HG03558 (cell line): ENCODE data around the gene ULK4.
"Not testable (repeated sequence)": the region's sequence is repeated elsewhere in the genome, so short reads cannot be mapped to it uniquely, and the experiment has no call there.

Experiments used
- ATAC-seq: cut with Tn5 transposase; IDR thresholded peaks from one replicate; pipeline ENCODE4 v1.9.1; 2021; ENCODE audit warnings: moderate number of reproducible peaks; ENCODE audit not compliant: unreplicated experiment; ENCODE audit errors: extremely low read depth

The ULK4 gene

DNA sequence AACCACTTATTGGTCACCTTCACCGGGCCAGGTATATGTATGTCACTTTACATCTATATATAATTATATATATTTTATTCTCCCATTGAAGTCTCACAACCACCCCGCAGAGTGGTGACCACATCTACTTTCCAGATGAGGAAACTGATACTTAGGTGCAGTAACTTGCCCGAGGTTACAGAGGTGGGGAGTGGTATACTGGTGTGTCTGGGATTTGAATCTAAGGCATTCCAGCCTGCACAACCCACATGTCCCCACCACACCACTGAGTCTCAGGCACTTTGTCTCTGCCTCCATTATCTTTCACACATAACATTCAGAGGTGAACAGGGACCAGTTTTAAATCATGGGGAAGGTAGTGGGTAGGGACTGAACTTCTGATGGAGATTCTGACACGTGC lies 501.2 kb downstream of the ULK4 start:
- no peak for ATAC-seq

DNA sequence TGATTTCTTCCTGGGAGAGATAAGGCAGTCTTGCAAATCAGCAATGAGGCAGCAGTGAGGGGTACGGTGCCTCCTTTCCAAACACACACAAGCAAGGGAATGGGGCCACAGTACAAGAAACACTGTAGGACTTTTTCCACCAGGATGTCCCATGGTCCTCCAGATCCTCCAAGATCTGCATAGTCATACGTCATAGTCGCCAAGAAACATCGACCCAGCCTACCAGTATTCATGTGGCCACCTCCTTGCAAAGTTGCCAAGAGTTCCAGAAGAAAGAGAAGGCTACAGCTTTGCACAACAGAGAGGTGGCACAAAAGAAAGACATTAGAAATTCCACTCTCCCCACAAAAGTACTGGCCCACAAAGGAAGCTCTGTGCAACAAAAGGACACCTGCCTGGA lies 504.7 kb downstream of the ULK4 start:
- ATAC-seq: no peak

DNA sequence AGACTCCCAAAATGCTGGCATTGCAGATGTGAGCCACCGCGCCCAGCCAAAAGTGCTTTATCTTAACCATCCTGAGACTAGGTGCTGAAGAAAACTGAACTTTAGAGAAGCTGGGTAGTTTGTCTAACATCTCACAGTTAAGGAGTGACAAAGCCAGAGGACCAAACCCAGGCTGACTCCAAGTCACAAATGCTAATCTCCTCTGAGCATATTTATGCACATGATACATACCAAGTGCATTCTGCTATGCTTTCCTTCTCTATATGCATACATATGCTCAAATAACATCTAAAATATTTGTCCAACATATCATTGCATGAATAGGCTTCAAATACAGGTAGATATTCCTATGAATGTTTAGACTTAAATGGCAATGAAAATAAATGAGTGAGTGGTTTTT lies 505.7 kb downstream of the ULK4 start:
- ATAC-seq: no peak

DNA sequence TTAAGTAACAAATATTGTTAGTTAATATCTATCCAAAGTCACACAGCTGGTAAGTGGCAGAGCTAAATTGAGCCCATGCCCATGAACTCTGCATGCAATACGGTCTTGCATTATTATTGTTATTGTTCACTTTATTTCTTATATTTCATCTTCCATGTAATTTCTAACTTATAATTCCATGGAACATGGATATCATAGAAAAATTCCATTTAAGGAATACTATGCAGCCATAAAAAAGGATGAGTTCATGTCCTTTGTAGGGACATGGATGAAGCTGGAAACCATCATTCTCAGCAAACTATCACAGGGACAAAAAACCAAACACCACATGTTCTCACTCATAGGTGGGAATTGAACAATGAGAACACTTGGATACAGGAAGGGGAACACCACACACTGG lies 508.3 kb downstream of the ULK4 start:
- not testable (repeated sequence) for ATAC-seq

DNA sequence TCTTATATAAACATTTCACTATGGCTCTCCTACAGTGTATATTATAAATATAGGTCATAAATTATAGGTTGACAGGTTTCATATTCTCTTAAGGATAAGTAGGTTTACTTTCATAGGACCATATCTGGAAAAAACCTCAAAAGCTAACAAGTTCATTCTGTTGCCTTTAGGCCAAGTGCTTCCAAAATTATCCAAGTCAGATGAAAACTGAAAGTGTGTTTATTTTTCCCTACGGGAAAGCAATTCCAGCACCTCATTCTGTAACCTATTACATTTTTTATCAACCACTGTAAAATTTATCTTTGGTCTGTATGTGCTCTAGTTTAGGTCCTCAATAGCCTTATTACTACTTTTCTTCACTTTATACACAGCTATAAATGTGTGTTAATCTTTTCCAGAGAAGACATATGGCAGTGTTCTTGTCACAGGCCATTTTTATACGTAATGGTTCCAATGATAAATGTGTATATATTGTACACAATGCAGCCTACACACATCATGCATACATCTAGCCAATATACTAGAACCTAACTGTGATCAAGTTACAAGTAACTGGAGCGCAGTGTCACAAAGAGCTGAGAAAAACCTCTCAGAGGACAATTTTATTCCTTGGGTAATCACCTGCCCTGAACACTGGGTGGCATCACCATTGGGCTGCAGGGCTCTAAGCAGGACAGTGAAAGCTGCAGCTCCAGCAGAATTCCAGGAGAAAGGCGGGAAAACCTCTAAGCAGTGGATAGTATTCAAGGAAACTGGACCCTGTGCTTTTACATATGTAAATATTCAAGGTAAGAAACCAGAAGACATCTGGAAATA lies 511.3 kb downstream of the ULK4 start:
- no peak for ATAC-seq

DNA sequence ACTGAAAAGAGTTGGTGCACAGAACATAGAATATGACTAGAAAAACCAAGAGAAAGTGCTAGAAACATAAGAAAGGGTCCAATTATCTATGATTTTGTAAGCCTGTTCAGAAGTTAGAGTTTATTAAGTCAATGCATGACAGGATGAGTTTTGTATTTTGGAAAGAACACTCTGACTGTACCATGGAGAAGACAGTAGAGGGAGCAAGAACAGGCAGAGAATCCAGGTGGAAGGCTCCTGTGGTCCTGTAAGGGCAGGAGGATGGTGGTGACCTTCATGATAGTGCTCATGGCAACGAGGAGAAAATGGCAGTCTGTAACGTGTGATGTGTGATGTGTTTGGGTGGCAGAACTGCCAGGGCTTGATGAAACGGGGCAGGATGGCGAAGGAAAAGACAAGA lies 513.5 kb downstream of the ULK4 start:
- no peak for ATAC-seq

DNA sequence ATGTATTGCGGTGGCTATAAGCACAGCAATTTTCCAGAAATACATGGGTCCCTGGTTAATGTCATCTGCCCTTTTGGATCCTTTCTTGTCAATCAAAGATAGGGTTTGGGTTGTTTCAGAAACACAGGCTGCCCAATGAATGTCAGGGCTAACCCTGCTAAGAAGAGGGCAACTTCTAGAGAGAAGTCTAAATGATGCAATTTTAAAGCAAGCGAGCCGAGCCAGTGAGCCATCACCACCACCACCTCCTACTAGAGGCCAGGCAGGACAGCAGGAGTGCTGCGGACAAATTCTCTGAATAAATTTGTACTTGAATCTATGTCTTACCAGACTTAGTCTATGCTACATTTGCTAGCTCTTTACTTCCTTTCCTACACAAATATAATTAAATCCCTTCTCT lies 514.2 kb downstream of the ULK4 start:
- no peak for ATAC-seq

DNA sequence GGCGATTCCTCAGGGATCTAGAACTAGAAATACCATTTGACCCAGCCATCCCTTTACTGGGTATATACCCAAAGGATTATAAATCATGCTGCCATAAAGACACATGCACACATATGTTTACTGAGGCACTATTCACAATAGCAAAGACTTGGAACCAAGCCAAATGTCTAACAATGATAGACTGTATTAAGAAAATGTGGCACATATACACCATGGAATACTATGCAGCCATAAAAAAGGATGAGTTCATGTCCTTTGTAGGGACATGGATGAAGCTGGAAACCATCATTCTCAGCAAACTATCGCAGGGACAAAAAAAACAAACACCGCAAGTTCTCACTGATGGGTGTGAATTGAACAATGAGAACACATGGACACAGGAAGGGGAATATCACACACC lies 515.6 kb downstream of the ULK4 start:
- not testable (repeated sequence) for ATAC-seq

DNA sequence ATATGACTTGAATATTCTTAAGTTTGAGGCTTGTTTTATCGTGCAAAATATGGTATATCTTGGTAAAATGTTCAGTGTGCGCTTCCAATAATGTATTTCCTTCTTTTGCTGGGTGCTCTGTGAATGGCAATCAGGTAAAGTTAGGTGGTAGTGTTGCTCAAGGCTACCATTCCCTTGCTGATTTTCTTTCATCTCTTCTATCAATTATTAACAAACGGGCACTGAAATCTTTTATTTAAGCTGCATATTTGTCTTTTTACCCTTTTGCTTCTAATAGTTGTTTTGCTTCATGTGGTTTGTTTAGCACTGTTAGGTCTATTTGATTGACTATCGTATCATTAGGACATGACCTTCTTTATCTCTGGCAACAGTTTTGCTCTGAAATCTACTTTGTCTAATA lies 520.3 kb downstream of the ULK4 start:
- ATAC-seq: no peak

DNA sequence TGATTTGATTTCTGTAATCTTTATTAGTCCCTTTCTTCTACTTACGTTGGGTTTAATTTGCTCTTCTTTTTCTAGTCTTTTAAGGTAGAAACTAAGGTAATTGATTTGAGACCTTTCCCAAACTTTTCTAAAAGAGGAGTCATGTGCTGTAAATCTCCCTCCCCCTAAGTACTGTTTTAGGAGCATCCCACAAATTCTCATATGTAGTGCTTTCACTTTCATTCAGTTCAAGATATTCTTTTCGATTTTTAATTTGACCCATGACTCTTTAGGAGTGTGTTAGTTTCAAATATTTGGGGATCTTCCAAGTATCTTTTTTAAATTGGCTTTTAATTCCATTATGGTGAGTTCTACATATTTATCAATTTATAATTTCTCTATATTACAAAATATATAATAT lies 520.8 kb downstream of the ULK4 start:
- ATAC-seq: no peak

DNA sequence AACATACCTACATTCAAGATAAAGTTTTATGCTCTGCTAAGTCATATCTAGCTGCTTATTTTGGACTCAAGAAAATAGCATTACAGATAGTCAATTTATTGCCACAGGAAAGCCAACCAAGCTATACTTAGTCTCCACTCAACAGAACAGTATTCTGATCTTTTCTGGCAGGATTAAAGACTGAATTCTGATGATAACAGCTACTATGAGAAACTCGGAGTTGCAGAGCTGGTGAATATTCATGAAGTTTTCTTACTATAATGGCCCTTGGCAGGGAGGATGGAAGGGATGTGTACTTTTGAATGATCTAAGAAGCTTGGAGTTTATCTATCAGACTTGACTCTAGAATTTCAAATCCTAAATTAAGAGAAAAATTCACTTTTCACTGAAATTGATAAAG lies 524.9 kb downstream of the ULK4 start:
- ATAC-seq: no peak

DNA sequence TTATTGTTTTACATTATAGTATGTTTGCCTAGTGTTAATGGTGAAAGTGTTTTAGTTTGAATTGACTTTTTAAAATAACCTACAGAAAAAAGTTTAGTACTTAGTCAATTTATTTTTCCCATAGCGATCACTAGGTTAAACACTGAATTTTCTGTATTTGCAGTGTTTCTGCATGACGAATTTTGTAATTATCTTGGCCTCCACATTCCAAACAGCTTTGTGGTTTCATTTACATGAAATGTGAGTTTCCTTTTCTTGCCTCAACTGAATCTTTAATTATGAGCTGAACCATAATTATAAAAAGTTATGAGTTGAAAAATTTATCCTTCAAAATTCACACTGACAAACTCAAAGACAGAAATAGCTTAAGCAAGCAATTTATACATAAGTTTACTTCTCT lies 527.1 kb downstream of the ULK4 start:
- no peak for ATAC-seq

DNA sequence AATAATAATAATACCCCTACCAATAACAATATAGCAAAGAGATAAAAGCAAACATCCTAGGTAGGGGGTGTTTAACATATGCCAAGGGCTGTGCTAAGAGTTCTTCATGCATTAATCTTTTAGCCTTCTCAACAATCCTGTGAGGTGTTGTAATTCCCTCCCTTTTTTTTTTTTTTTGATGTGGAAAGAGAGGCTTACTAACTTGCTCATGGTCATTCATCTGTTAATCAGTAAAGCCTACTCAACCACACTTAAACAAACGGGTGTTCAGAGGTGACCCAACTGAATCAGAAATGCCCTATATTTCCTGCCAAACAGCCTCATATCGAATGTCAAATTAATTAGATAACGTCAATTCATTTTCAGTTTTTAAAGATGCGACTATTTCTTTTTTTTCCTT lies 530.5 kb downstream of the ULK4 start:
- no peak for ATAC-seq

DNA sequence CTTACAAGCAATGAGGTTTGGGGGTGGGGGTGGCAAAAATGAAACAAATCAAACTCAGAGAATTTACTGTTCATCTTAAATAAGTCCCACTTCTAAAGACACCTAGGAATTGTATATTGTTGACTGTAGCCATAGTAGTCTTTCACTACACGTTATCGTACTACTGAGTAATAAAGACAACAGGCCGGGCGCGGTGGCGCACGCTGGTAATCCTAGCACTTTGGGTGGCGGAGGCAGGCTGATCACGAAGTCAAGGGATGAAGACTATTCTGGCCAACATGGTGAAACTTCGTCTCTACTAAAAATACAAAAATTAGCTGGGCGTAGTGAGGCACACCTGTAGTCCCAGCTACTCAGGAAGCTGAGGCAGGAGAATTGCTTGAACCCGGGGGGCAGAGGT lies 531.0 kb downstream of the ULK4 start:
- ATAC-seq: no peak

DNA sequence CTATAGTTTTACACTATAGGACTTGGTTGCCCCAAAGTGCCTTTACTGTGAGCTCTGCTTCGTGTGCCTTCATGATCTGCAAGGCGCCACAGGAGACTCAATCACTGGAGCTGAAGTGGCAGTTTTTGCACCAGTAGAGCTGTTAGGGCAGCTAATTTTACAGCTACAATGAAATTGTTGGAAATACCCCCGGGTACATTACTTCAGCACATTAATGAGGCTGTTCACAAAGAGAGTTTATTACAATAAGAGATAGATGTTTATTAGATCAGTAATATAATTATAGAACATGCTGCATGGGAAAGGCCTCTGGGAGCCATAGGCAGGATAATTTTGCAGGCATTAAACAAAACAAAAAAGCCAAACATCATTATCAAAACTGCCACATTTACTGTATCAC lies 531.5 kb downstream of the ULK4 start:
- no peak for ATAC-seq

DNA sequence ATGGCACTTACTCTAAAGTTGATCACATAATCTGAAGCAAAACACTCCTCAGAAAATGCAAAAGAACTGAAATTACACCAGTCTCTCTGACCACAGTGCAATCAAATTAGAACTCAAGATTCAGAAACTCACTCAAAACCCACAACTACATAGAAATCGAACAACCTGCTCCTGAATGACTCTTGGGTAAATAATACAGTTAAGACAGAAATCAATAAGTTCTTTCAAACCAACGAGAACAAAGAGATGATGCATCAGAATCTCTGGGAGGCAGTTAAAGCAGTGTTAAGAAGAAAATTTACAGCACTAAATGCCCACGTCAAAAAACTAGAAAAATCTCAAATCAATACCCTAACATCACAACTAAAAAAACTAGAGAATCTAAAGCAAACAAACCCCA lies 535.4 kb downstream of the ULK4 start:
- ATAC-seq: no peak

DNA sequence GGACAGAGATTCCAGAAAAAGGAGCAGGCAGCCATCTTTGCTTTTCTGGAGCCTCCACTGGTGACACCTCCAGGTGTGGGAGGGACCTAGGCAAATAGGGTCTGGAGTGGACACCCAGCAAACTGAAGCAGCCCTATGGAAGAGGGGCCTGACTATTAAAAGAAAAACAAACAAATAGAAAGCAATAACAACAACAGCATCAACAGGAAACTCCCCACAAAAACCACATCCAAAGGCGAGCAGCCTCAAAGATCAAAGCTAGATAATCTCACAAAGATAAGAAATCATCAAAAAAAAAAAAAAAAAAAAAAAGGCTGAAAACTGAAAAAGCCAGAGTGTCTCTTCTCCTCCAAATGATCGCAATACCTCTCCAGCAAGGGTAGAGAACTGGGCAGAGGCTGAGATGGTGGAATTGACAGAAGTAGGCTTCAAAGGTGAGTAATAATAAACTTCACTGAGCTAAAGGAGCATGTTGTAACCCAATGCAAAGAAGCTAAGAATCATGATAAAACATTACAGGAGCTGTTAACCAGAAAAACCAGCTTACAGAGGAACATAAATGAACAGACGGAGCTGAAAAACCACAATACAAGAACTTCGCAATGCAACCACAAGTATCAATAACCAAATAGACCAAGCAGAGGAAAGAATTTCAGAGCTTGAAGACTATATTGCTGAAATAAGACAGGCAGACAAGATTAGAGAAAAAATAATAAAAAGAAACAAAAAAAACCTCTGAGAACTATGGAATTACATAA lies 537.2 kb downstream of the ULK4 start:
- no peak for ATAC-seq

DNA sequence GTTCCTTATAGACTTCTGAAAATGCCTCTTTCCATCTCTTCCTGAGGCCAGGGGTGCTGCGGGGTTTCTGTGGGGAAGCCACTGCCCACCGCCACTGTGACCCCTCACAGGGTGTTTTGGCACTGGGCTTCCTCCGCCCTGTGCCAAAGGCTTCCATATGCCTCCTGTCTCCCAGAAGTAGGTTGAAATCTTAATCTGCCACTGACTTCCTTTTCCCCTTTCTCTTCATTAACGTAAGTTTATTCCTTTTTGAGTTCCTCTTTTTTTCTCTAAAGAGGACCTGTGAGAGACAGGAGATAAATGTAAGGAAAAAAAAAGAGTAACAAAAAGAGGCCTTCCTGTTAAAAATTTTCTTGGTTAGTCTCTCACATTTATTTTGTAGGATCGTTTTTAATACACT lies 542.1 kb downstream of the ULK4 start:
- no peak for ATAC-seq

DNA sequence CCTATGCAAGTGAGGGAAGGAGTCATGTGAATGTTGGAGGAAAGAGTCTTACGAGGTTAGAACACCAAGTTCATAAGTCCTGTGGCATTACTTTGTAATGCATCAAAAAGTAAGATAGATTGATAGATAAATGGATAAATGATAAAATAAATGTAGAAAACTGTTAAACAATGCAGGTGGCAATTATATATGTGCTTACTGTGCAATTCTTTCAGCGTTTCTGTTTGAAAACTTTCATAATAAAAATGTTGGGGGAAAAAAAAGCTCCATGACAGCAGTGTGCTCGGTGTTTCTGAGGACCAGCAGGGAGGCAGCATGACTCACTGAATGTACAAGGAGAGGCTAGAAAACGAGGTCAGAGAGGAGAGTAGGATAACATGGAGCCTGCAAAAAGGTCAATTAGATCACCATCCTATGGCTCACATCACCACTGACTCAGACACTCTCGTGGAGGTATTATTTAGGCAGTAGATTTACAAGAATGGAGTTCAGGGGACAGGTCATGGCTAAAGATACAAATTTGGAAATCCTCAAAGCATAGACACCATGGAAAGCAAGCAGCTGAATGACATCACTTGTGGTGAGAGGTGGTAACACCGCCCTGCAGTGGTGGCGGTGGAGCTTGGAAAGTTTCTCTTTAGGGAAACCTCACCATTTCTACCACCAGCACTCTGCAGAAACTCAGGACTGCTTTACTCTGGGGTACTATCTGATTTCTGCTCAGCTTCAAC lies 542.8 kb downstream of the ULK4 start:
- no peak for ATAC-seq

DNA sequence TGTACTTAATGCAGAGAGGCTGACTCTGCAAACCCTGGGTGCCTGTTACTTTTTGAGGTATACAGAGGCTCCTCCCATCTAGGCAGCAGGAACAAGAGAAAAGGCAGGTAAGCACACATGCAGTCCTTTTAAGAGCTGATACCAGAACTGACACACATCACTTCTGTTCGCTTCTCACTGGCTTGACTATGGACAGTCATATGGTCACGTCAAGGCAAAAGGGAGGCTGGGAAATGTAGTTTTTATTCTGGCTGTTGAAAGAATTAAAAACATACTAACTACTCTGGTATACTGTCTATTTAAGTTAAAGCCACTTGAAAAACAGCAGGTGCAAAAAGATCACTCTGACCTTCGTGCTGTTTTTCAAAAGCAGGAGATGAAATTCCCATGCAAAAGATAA lies 544.3 kb downstream of the ULK4 start:
- no peak for ATAC-seq

DNA sequence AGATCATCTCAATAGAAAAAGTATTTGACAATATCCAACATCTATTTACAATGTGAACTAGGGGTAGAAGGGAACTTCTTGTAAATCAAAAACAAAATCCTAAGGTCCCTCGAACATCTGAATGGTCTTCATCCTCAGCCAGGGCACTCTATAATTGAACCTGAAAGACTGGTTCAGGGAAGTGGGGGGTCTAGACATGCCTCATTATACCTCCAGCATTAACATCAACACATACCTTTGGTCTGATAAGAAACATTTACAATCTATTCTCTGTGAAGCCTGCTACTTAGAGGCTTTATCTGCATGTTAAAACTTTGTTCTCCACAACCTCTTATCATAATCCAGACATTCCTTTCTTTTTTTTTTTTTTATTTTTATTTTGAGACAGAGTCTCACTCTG lies 550.8 kb downstream of the ULK4 start:
- ATAC-seq: no peak
